SK-N-SH treated with all-trans-retinoic acid at 6 μM for 48 hours (cell line): Measurements from ENCODE around the gene RGS21.

Source experiments
- ATAC-seq: fragments of 200-7000 bp; cut with Tn5 transposase; 3 replicates; pipeline ENCODE4 v1.9.1; 2020; ENCODE audit warnings: mild to moderate bottlenecking, moderate library complexity
- ARNTL ChIP-seq: fragments of 450-650 bp; formaldehyde crosslinking; IDR thresholded peaks from 2 replicates; pipeline ENCODE4 v1.5.0; 2020; ENCODE audit warnings: low read depth, mild to moderate bottlenecking, moderate library complexity, borderline replicate concordance
- BACH2 ChIP-seq: fragments of 250-450 bp; sonication (Bioruptor Pico); IDR thresholded peaks from 2 replicates; pipeline ENCODE4 v1.9.0; 2021; ENCODE audit warnings: mild to moderate bottlenecking, borderline replicate concordance
- CREB5 ChIP-seq: fragments of 250-450 bp; sonication (Bioruptor Pico); IDR thresholded peaks from 2 replicates; pipeline ENCODE4 v1.5.1; 2020; ENCODE audit warnings: low read depth, mild to moderate bottlenecking, moderate library complexity
- CSDC2 ChIP-seq: fragments of 250-450 bp; sonication (Bioruptor Pico); IDR thresholded peaks from 2 replicates; pipeline ENCODE4 v1.5.0; 2020; ENCODE audit warnings: mild to moderate bottlenecking, moderate library complexity
- CSRNP3 ChIP-seq: fragments of 250-450 bp; sonication (Bioruptor Pico); IDR thresholded peaks from 2 replicates; pipeline ENCODE4 v1.5.1; 2021; ENCODE audit warnings: mild to moderate bottlenecking, moderate library complexity
- ESRRG ChIP-seq: fragments of 250-450 bp; sonication (Bioruptor Pico); IDR thresholded peaks from 2 replicates; pipeline ENCODE4 v1.6.1; 2021; ENCODE audit warnings: mild to moderate bottlenecking
- GLIS3 ChIP-seq: fragments of 250-450 bp; sonication (Bioruptor Pico); IDR thresholded peaks from 2 replicates; pipeline ENCODE4 v1.5.0; 2020; ENCODE audit warnings: mild to moderate bottlenecking, moderate library complexity
- ISL1 ChIP-seq: fragments of 250-450 bp; sonication (Bioruptor Pico); IDR thresholded peaks from 2 replicates; pipeline ENCODE4 v2.1.2; 2022; ENCODE audit warnings: mild to moderate bottlenecking, moderate library complexity
- OSR1 ChIP-seq: fragments of 250-450 bp; sonication (Bioruptor Pico); IDR thresholded peaks from 2 replicates; pipeline ENCODE4 v1.8.0; 2022; ENCODE audit warnings: moderate library complexity, mild to moderate bottlenecking, inconsistent platforms
- POU6F1 ChIP-seq: fragments of 250-450 bp; sonication (Bioruptor Pico); IDR thresholded peaks from 2 replicates; pipeline ENCODE4 v1.8.0; 2021; ENCODE audit warnings: low read depth, mild to moderate bottlenecking, moderate library complexity, borderline replicate concordance
- PPARA ChIP-seq: fragments of 250-450 bp; sonication (Bioruptor Pico); IDR thresholded peaks from 2 replicates; pipeline ENCODE4 v1.5.0; 2020; ENCODE audit warnings: mild to moderate bottlenecking, borderline replicate concordance
- RARB ChIP-seq: fragments of 250-450 bp; sonication (Bioruptor Pico); IDR thresholded peaks from 2 replicates; pipeline ENCODE4 v1.8.0; 2021; ENCODE audit warnings: mild to moderate bottlenecking, moderate library complexity
- SNAI2 ChIP-seq: fragments of 250-450 bp; sonication (Bioruptor Pico); IDR thresholded peaks from 2 replicates; pipeline ENCODE4 v1.5.0; 2020; ENCODE audit warnings: mild to moderate bottlenecking, moderate library complexity
- TCF4 ChIP-seq: fragments of 250-450 bp; sonication (Bioruptor Pico); IDR thresholded peaks from 2 replicates; pipeline ENCODE4 v1.8.0; 2021; ENCODE audit warnings: mild to moderate bottlenecking, moderate library complexity, borderline replicate concordance
- TOX ChIP-seq: fragments of 250-450 bp; sonication (Bioruptor Pico); IDR thresholded peaks from 2 replicates; pipeline ENCODE4 v1.8.0; 2021; ENCODE audit warnings: mild to moderate bottlenecking, moderate library complexity, borderline replicate concordance
- TSHZ2 ChIP-seq: fragments of 250-450 bp; sonication (Bioruptor Pico); IDR thresholded peaks from 2 replicates; pipeline ENCODE4 v1.5.0; 2020; ENCODE audit warnings: mild to moderate bottlenecking, moderate library complexity
- ZC3H10 ChIP-seq: fragments of 250-450 bp; sonication (Bioruptor Pico); IDR thresholded peaks from 2 replicates; pipeline ENCODE4 v1.5.1; 2021; ENCODE audit warnings: mild to moderate bottlenecking, moderate library complexity
- ZFP3 ChIP-seq: fragments of 250-450 bp; sonication (Bioruptor Pico); IDR thresholded peaks from 2 replicates; pipeline ENCODE4 v1.5.0; 2020; ENCODE audit warnings: mild to moderate bottlenecking, moderate library complexity
- ZNF565 ChIP-seq: fragments of 450-650 bp; formaldehyde crosslinking; conservative IDR thresholded peaks from 2 replicates; pipeline ENCODE4 v1.5.0; 2020; ENCODE audit warnings: low read depth, mild to moderate bottlenecking, moderate library complexity
- ZNF70 ChIP-seq: fragments of 450-650 bp; formaldehyde crosslinking; IDR thresholded peaks from 2 replicates; pipeline ENCODE4 v1.5.0; 2020; ENCODE audit warnings: mild to moderate bottlenecking, moderate library complexity
- ZNF8 ChIP-seq: fragments of 450-650 bp; formaldehyde crosslinking; IDR thresholded peaks from 2 replicates; pipeline ENCODE4 v1.5.0; 2020; ENCODE audit warnings: mild to moderate bottlenecking, moderate library complexity

Gene RGS21

GRCh38 chr1:192272732-192273131 lies 44.1 kb upstream of the RGS21 start:
- TF ChIP-seq ZNF565, result no peak
- TF ChIP-seq POU6F1 (CRISPR knock-in tag), result no peak
- no peak for TF ChIP-seq ZNF8 (CRISPR knock-in tag)
- no peak for TF ChIP-seq ZFP3
- TF ChIP-seq CSDC2 (CRISPR knock-in tag), result no peak
- no peak for TF ChIP-seq OSR1 (CRISPR knock-in tag)
- TF ChIP-seq ZC3H10 (CRISPR knock-in tag), result no peak
- TF ChIP-seq ZNF70 (CRISPR knock-in tag), result no peak
- TF ChIP-seq CREB5, result no peak
- TF ChIP-seq RARB (CRISPR knock-in tag), result no peak
- no peak for TF ChIP-seq SNAI2 (CRISPR knock-in tag)
- TF ChIP-seq BACH2 (CRISPR knock-in tag), result no peak
- no peak for ATAC-seq

GRCh38 chr1:192274588-192274987 lies 42.2 kb upstream of the RGS21 start:
- ATAC-seq, result no peak
- TF ChIP-seq ZFP3 (no peak), GLIS3 (CRISPR knock-in tag) (no peak), CREB5 (no peak), ZNF8 (CRISPR knock-in tag) (no peak), BACH2 (CRISPR knock-in tag) (no peak), ZNF70 (CRISPR knock-in tag) (no peak), ISL1 (CRISPR knock-in tag) (no peak), CSRNP3 (CRISPR knock-in tag) (no peak)

GRCh38 chr1:192277635-192278034 lies 39.2 kb upstream of the RGS21 start:
- TF ChIP-seq GLIS3 (CRISPR knock-in tag), result no peak
- TF ChIP-seq PPARA (CRISPR knock-in tag), result no peak
- no peak for TF ChIP-seq CSDC2 (CRISPR knock-in tag)
- TF ChIP-seq TSHZ2 (CRISPR knock-in tag), result no peak
- TF ChIP-seq CSRNP3 (CRISPR knock-in tag), result no peak
- TF ChIP-seq TOX, result no peak
- no peak for TF ChIP-seq ZC3H10 (CRISPR knock-in tag)
- TF ChIP-seq ARNTL (CRISPR knock-in tag), result no peak
- no peak for TF ChIP-seq TCF4 (CRISPR knock-in tag)
- no peak for TF ChIP-seq ZNF8 (CRISPR knock-in tag)
- no peak for TF ChIP-seq ZNF70 (CRISPR knock-in tag)
- TF ChIP-seq ESRRG (CRISPR knock-in tag), result no peak
- ATAC-seq, result no peak
